Thymus (tissue), 11 donors: ENCODE measurements around the gene RTCA. TPM values are rescaled to one million over a fixed set of nuclear protein-coding genes. Genes with fewer than 3 reads are reported as not detected.

Experiments used
- DNase-seq, 9 donors: peaks; one replicate each; pipeline ENCODE4 v3.0.0-alpha.2; 2013; ENCODE audit warnings: low spot score in 9 of 9, low read depth in 6 of 9, missing footprints in 1 of 9
- H3K27ac ChIP-seq, 2 donors: one replicate each; pipeline ENCODE4 v1.5.1; 2013; ENCODE audit warnings: control low read depth in 1 of 2, low read depth in 1 of 2, low read length in 1 of 2, mild to moderate bottlenecking in 1 of 2, moderate library complexity in 1 of 2
- H3K27me3 ChIP-seq, 2 donors: one replicate each; pipeline ENCODE4 v1.5.1; 2013; ENCODE audit warnings: low read length in 1 of 2; ENCODE audit not compliant: control insufficient read depth in 2 of 2, insufficient read depth in 1 of 2
- H3K36me3 ChIP-seq, 2 donors: one replicate each; pipeline ENCODE4 v1.5.1; 2013; ENCODE audit warnings: low read length in 1 of 2, mild to moderate bottlenecking in 1 of 2, moderate library complexity in 1 of 2; ENCODE audit not compliant: control insufficient read depth in 2 of 2, insufficient read depth in 2 of 2
- H3K4me1 ChIP-seq, 2 donors: one replicate each; pipeline ENCODE4 v1.5.1; 2013; ENCODE audit warnings: low read length in 2 of 2; ENCODE audit not compliant: control insufficient read depth in 2 of 2, insufficient read depth in 2 of 2
- H3K4me3 ChIP-seq, 2 donors: one replicate each; pipeline ENCODE4 v1.5.1; 2013; ENCODE audit warnings: low read length in 2 of 2, control low read depth in 1 of 2, mild to moderate bottlenecking in 1 of 2
- H3K9me3 ChIP-seq, 2 donors: one replicate each; pipeline ENCODE4 v1.5.1; 2013; ENCODE audit warnings: low read length in 1 of 2, mild to moderate bottlenecking in 1 of 2; ENCODE audit not compliant: control insufficient read depth in 2 of 2, insufficient read depth in 1 of 2
- WGBS: extraction: QIAGEN DNeasy Blood & Tissue Kit; methylation state at CpG from one replicate; pipeline ENCODE4 v1.1.7; 2013; 5-methylcytosine and 5-hydroxymethylcytosine counted together
- polyA plus RNA-seq: library from polyadenylated mRNA; stranded (reverse); fragments of 200-250 nt; gene quantifications from one replicate; pipeline ENCODE4 v1.2.3, GENCODE V29; 2013
- total RNA-seq: library from RNA; stranded (reverse); fragments of 120-200 nt; gene quantifications from one replicate; pipeline ENCODE4 v1.2.4, GENCODE V29; 2013
- donor health status: healthy.

Gene RTCA
- total and polyA plus RNA-seq, 2 donors = 29.5 to 35.3 TPM

- WGBS = 93% methylated on average over 1 of the region's 1 CpG
- Histone ChIP-seq H3K9me3 (no peaks in the 10 kb centered on the region), H3K36me3 (peaks cover 16 to 42% of the 10 kb centered on the region in 2 donors), H3K4me3 (peak overlapping the region; percentile 65 to 82), H3K4me1 (peaks cover 10 to 14% of the 10 kb centered on the region in 2 donors), H3K27me3 (no peaks in the 10 kb centered on the region), H3K27ac (no peak overlapping the region)
- DNase-seq = no peak
Measured at GRCh38 chr1:100267284-100267683, 1.3 kb downstream of the RTCA start.

GRCh38 chr1:100268202-100268601 lies 2.2 kb downstream of the RTCA start:
- H3K27ac ChIP-seq = no peak overlapping the region
- no peak for DNase-seq
- 99% methylated on average over 4 of the region's 4 CpGs for WGBS
- H3K36me3 ChIP-seq = peaks cover 16 to 44% of the 10 kb centered on the region in 2 donors
- no peaks in the 10 kb centered on the region for H3K27me3 ChIP-seq
- no peaks in the 10 kb centered on the region for H3K9me3 ChIP-seq
- no peak overlapping the region for H3K4me3 ChIP-seq
- peaks cover 10 to 14% of the 10 kb centered on the region in 2 donors for H3K4me1 ChIP-seq

- WGBS = 84% methylated on average over 1 of the region's 1 CpG
- no peak overlapping the region for H3K27ac ChIP-seq
- no peak for DNase-seq
- H3K9me3 ChIP-seq = no peaks in the 10 kb centered on the region
- no peaks in the 10 kb centered on the region for H3K27me3 ChIP-seq
- peaks cover 20 to 80% of the 10 kb centered on the region in 2 donors for H3K36me3 ChIP-seq
- H3K4me3 ChIP-seq = no peak overlapping the region
- no peaks in the 10 kb centered on the region for H3K4me1 ChIP-seq
Measured at GRCh38 chr1:100277866-100278265, 11.8 kb downstream of the RTCA start.

- Histone ChIP-seq H3K9me3 (no peaks in the 10 kb centered on the region), H3K4me1 (no peaks in the 10 kb centered on the region), H3K4me3 (no peak overlapping the region), H3K36me3 (peaks cover 13 to 75% of the 10 kb centered on the region in 2 donors), H3K27ac (no peak overlapping the region), H3K27me3 (no peaks in the 10 kb centered on the region)
- 97% methylated on average over 3 of the region's 3 CpGs for WGBS
- no peak for DNase-seq
Measured at GRCh38 chr1:100279358-100279923, 13.4 kb downstream of the RTCA start.

- DNase-seq = no peak
- no peaks in the 10 kb centered on the region for H3K9me3 ChIP-seq
- H3K4me1 ChIP-seq = no peaks in the 10 kb centered on the region
- 97% methylated on average over 2 of the region's 2 CpGs for WGBS
- peaks cover 15 to 75% of the 10 kb centered on the region in 2 donors for H3K36me3 ChIP-seq
- no peaks in the 10 kb centered on the region for H3K27me3 ChIP-seq
- H3K4me3 ChIP-seq = no peak overlapping the region
- H3K27ac ChIP-seq = no peak overlapping the region
Measured at GRCh38 chr1:100279954-100280682, 14.1 kb downstream of the RTCA start.

GRCh38 chr1:100284591-100284990 lies 18.6 kb downstream of the RTCA start:
- no peak for DNase-seq
- no peak overlapping the region for H3K27ac ChIP-seq
- H3K9me3 ChIP-seq = no peaks in the 10 kb centered on the region
- H3K4me3 ChIP-seq = no peak overlapping the region
- H3K36me3 ChIP-seq = peaks cover 29 to 73% of the 10 kb centered on the region in 2 donors
- no peaks in the 10 kb centered on the region for H3K4me1 ChIP-seq
- no peaks in the 10 kb centered on the region for H3K27me3 ChIP-seq
- 99% methylated on average over 5 of the region's 5 CpGs for WGBS

- no peak overlapping the region for H3K27ac ChIP-seq
- no peak overlapping the region for H3K4me3 ChIP-seq
- no peaks in the 10 kb centered on the region for H3K9me3 ChIP-seq
- H3K27me3 ChIP-seq = no peaks in the 10 kb centered on the region
- H3K36me3 ChIP-seq = peaks cover 33 to 73% of the 10 kb centered on the region in 2 donors
- no peaks in the 10 kb centered on the region for H3K4me1 ChIP-seq
- DNase-seq = no peak
- WGBS = over 99% methylated on average over 3 of the region's 3 CpGs
Measured at GRCh38 chr1:100287162-100287561, 21.1 kb downstream of the RTCA start.

- Histone ChIP-seq H3K4me1 (no peaks in the 10 kb centered on the region), H3K27me3 (no peaks in the 10 kb centered on the region), H3K4me3 (no peak overlapping the region), H3K27ac (no peak overlapping the region), H3K36me3 (peaks cover 32 to 62% of the 10 kb centered on the region in 2 donors), H3K9me3 (no peaks in the 10 kb centered on the region)
- DNase-seq = no peak
- WGBS = over 99% methylated on average over 2 of the region's 2 CpGs
Measured at GRCh38 chr1:100290291-100290690, 24.3 kb downstream of the RTCA start.

GRCh38 chr1:100292711-100293110 lies 26.7 kb downstream of the RTCA start:
- Histone ChIP-seq H3K9me3 (no peaks in the 10 kb centered on the region), H3K27ac (no peak overlapping the region), H3K27me3 (no peaks in the 10 kb centered on the region), H3K36me3 (peaks cover 23 to 46% of the 10 kb centered on the region in 2 donors), H3K4me1 (no peaks in the 10 kb centered on the region), H3K4me3 (no peak overlapping the region)
- WGBS = 67% methylated on average over 1 of the region's 1 CpG
- DNase-seq = no peak
